ENCODE measurements around the gene GLS2. TPM values are rescaled to one million over a fixed set of nuclear protein-coding genes. Genes with fewer than 3 reads are reported as not detected.

The GLS2 gene
- total RNA-seq (1 to 10 TPM in 5 of 9 donors, under 1 TPM in 3, not detected in 1; 0.17 to 3.3 (median 1.1) TPM), polyA plus RNA-seq (1 to 10 TPM; 1.5 to 5.3 (median 1.6) TPM)
- long read RNA-seq, donor 1 = 0 reads
- long read RNA-seq, donor 2 = 0 reads
- long read RNA-seq, donor 3 = 0 reads
- long read RNA-seq, donor 4, partial matches to known transcripts = 0 of 1 reads
- long read RNA-seq, donor 4, other reads (novel, unspliced or antisense) = 1 of 1 reads
- long read RNA-seq, donor 5, partial matches to known transcripts = 0 of 8 reads
- long read RNA-seq, donor 5, other reads (novel, unspliced or antisense) = 4 of 8 reads
- long read RNA-seq, donor 6, partial matches to known transcripts = 1 of 1 reads
- long read RNA-seq, donor 6, other reads (novel, unspliced or antisense) = 0 of 1 reads
- long read RNA-seq, donor 7 = 0 reads
- long read RNA-seq, donor 8, partial matches to known transcripts = 0 of 1 reads
- long read RNA-seq, donor 8, other reads (novel, unspliced or antisense) = 0 of 1 reads
- long read RNA-seq, donor 9 = 0 reads
- long read RNA-seq, donor 10 = 0 reads

DNA sequence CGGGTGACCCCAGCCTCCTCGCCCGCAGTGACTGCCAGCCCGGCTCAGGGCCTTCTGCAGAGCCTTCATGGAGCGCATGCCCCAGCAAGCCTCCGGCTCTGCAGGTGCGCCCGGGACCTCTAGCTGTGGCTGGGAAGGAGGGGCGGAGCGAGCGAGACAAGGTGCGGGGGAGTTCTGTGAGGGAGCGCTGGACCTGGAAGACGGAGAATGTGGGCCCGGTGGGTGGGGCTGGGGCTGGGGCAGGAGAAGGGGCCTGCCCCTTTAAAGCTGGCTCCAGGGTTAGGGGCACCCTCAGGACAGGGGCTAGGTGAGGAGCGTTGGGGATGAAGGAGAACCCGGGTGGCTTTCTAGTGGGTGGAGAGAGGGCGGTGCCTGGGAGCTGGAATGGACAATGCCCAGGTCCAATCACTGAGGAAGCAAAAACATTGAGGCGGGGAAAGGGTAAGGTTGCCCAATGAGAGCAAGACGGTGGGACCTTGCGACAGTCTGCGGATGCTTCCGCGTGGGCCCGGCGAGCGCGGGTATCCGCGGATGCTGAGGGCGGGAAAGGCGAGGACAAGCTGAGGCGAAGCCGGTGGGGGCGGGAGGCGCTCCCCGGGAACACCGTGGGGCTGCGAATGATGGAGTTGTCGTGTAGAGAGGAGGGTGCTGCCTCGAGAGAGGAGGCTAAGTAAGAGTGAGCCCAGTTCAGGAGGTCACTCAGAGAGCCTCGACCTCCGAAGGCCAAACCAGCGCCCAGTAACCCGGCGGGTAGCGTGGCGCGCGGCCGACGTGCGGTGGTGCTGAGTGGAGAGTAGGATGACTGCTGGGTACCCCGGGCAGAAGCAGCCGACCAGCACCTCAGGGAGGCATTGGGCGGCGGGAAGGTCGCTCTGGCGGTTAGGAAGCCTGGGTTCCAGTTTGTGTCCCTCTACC lies at the start of gene GLS2:
GLS2 (minus strand) TSS at position 121 of the 915 bp plus-strand sequence; CDS start at position 78, 43 bp downstream.
- DNase-seq = peak; percentile 71 to 91 (median 81)
- H3K27ac ChIP-seq = peak within 1 kb of the TSS in 1 of 5 donors; percentile 52
- peak within 1 kb of the TSS in 2 of 4 donors; percentile 37 to 58 for H3K4me3 ChIP-seq
- TF ChIP-seq, protein P1, sequence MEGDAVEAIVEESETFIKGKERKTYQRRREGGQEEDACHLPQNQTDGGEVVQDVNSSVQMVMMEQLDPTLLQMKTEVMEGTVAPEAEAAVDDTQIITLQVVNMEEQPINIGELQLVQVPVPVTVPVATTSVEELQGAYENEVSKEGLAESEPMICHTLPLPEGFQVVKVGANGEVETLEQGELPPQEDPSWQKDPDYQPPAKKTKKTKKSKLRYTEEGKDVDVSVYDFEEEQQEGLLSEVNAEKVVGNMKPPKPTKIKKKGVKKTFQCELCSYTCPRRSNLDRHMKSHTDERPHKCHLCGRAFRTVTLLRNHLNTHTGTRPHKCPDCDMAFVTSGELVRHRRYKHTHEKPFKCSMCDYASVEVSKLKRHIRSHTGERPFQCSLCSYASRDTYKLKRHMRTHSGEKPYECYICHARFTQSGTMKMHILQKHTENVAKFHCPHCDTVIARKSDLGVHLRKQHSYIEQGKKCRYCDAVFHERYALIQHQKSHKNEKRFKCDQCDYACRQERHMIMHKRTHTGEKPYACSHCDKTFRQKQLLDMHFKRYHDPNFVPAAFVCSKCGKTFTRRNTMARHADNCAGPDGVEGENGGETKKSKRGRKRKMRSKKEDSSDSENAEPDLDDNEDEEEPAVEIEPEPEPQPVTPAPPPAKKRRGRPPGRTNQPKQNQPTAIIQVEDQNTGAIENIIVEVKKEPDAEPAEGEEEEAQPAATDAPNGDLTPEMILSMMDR (IDR thresholded peaks at IDR 0.05) = no peak
- no peak for TF ChIP-seq POLR2A (IDR thresholded peaks at IDR 0.05)
- H3K27me3 ChIP-seq = no peaks in the 10 kb centered on the region
- intact Hi-C loops (cut with DNase I) = no loop called here
- H3K4me1 ChIP-seq (replicated peaks in 1 of 2) = peaks cover 14 to 16% of the 10 kb centered on the region in 2 donors
- 12 to 17% (median 15%) methylated on average over 25 to 59 of the region's 59 CpGs for WGBS, 4 donors
- H3K9me3 ChIP-seq (replicated peaks in 1 of 3) = no peaks in the 10 kb centered on the region
- H3K36me3 ChIP-seq (replicated peaks in 1 of 2) = no peaks in the 10 kb centered on the region

DNA sequence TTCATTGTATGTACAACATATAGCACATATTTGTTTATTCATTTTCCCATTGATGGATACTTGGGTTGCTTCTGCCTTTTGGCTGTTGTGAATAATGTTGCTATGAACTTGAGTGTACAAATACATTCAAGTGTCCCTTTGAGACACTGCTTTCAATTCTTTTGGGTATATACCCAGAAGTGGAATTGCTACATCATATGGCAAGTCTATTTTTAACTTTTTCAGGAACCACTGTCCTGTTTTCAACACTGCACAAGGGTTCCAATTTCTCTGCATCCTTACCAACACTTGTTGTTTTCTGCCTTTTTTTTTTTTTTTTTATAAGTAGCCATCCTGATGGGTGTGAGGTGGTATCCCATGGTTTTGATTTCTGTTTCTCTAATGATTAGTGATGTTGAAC lies 49.6 kb upstream of the GLS2 start:
- no peak for DNase-seq
- Histone ChIP-seq H3K9me3 (replicated peaks in 1 of 3) (no peaks in the 10 kb centered on the region), H3K36me3 (replicated peaks in 1 of 2) (no peaks in the 10 kb centered on the region), H3K4me1 (replicated peaks in 1 of 2) (peaks cover 0 to 10% of the 10 kb centered on the region in 2 donors), H3K27ac (no peak overlapping the region), H3K4me3 (no peak overlapping the region), H3K27me3 (no peaks in the 10 kb centered on the region)
- TF ChIP-seq POLR2A (IDR thresholded peaks at IDR 0.05) = no peak
- TF ChIP-seq, protein P1 (IDR thresholded peaks at IDR 0.05) = no peak
- intact Hi-C loops (cut with DNase I) = no loop called here

DNA sequence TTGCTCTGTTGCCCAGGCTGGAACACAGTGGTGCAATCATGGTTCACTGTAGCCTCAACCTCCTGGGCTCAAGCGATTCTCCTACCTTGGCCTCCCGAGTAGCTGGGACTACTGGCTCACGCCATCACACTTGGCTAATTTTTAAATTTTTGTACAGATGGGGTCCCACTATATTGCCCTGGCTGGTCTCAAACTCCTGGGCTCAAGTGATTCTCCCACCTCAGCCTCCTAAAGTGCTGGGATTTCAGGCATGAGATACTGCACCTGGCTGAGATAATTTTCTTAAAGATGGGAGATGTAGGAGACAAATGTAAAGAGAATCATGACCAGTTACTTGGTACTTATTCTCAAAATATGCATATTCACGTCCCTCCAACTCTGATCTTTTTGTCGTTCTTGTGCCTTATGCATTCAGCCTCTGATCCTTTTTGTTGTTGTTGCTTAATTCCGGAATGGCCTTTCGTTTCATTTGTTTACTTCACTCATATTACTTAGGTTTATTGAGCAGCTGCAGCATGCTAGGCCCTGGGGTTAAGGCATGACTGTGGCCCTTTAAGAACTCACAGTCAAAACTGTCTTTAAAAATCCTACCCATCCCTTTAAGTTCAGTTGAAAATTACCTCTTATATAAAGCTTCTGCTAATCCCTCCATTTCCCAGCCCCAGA lies 42.6 kb upstream of the GLS2 start:
- intact Hi-C loops (cut with DNase I) = no loop called here
- 79 to 84% (median 82%) methylated on average over 7 of the region's 7 CpGs for WGBS, 4 donors

More for the DNA sequence above, 42.6 kb upstream of the GLS2 start:
- DNase-seq = no peak
- Histone ChIP-seq H3K27ac (no peak overlapping the region), H3K9me3 (replicated peaks in 1 of 3) (no peaks in the 10 kb centered on the region), H3K36me3 (replicated peaks in 1 of 2) (no peaks in the 10 kb centered on the region), H3K27me3 (no peaks in the 10 kb centered on the region), H3K4me1 (replicated peaks in 1 of 2) (peaks cover 0 to 5% of the 10 kb centered on the region in 2 donors), H3K4me3 (no peak overlapping the region)
- TF ChIP-seq, protein P1 (IDR thresholded peaks at IDR 0.05) = no peak
- no peak for TF ChIP-seq POLR2A (IDR thresholded peaks at IDR 0.05)

All from adrenal gland (tissue), 19 donors.